T1000 (cell line): ENCODE results near the gene FA2H.

Experiments used
- DNase-seq: peaks from one replicate; lab custom pipeline; 2025; ENCODE audit warnings: mixed read lengths; lab: John Stamatoyannopoulos, UW

FA2H gene

GRCh38 chr16:74743668-74744299, 30.8 kb downstream of the FA2H start:
- peak; percentile 82 for DNase-seq

- DNase-seq = no peak
Observed at GRCh38 chr16:74743045-74743667, 31.5 kb downstream of the FA2H start.

DNA sequence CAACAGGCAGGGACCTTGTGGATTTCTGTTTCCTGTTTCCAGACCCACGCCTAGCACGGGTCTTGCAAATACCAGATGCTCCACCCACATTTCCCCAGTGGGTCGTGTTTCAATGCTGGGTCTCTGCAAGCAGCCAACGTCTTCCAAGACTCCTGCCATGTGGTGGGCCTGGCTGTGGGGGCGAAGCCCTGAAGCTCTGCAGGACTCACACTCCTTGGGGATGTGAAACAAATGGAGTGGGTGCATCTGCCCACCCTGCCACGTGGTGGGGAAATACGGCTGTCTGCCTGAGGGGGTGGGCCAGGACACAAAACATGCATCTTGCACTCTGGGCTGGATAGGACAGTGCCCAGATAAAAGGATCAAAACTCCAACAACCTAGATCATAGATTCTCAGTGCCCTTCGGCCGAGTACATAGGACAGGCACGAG, 32.6 kb downstream of the FA2H start:
- no peak for DNase-seq

- DNase-seq = no peak
Observed at GRCh38 chr16:74740795-74741304, 33.8 kb downstream of the FA2H start.

DNA sequence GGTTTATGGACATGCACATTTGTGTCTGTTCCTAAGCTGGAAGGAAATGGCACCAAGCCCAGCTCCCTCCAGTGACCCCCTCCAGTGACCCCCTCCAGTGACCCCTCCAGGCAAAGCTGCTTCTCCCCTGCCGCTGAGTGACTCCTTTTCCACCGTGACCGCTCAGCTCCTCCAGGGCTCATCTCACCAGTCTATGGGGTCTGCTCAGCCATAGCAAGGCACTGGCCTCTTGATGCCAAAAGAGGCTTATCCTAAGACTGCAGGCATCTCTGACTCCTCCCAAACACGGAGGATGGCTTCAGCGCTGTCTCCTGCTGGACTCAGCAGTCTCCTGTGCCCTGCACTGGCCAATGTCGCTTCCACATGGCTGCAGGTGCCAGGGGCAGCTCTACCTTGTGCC, 35.3 kb downstream of the FA2H start:
- no peak for DNase-seq

- no peak for DNase-seq
Observed at GRCh38 chr16:74738816-74739215, 35.8 kb downstream of the FA2H start.

GRCh38 chr16:74738113-74738541, 36.5 kb downstream of the FA2H start:
- DNase-seq = peak; percentile 8

DNA sequence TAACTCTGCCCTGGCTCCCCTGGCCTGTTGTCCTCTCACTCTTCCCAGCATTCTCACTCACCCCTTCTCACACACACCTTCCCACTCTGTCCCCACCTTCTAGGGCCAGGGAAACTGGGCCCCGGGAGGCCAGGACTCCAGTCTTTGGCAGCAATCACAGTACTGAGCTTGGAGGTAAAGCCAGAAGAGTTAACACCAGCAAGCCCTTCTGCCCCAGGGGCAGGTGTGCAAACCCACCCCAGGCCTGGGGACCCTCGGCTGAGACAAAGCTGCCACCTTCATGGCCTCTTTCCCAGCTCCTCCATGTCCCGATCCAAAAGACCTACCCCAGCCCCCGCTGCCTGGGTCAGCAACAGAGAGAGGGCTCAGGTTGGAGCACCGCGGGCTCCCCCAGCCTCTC, 37.1 kb downstream of the FA2H start:
- no peak for DNase-seq

- no peak for DNase-seq
Observed at GRCh38 chr16:74736531-74737157, 38.0 kb downstream of the FA2H start.

GRCh38 chr16:74735554-74735953, 39.1 kb downstream of the FA2H start:
- no peak for DNase-seq

DNA sequence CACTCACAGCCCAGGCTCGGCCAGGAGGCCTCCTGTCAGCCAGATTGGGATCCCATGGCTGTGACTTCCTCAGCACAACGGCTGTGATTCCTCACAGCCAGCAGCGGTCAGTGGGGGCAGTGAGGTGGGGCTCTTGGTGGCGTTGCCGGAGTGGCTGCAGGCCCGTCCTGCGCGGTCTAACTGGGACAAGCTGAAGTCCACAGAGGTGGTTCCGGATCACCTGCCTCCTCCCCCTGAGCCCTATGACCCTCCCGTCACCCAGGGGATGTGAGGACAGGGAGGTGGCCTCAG, 39.5 kb downstream of the FA2H start:
- no peak for DNase-seq

GRCh38 chr16:74734361-74735161, 40.1 kb downstream of the FA2H start:
- peak; percentile 4 for DNase-seq

GRCh38 chr16:74732707-74733350, 41.8 kb downstream of the FA2H start:
- DNase-seq = no peak

DNA sequence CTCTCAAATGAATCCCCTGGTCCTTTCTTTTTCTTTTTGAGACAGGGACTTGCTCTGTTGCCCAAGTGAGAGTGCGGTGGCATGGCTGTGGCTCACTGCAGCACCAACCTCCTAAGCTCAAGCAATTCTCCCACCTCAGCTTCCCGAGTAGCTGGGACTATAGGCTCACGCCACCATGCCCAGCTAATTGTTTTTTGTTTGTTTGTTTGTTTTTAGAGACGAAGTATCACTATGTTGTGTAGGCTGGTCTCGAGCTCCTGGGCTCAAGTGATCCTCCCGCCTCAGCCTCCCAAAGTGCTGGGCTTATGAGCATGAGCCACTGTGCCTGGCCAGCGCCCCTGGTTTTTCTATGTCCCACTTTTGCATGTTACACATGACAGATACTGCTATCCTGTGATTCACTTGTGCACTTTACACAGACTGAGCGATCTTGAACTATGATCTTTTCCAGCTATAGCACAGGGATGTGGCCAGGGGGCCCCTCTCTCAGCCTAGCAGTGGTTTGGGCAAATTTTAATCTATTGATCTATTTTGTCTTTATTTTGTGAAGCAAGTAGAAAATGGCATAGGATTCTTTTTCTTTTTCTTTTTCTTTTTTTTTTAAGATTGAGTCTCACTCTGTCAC, 42.7 kb downstream of the FA2H start:
- DNase-seq = no peak

GRCh38 chr16:74729783-74730683, 44.6 kb downstream of the FA2H start:
- DNase-seq = no peak

DNA sequence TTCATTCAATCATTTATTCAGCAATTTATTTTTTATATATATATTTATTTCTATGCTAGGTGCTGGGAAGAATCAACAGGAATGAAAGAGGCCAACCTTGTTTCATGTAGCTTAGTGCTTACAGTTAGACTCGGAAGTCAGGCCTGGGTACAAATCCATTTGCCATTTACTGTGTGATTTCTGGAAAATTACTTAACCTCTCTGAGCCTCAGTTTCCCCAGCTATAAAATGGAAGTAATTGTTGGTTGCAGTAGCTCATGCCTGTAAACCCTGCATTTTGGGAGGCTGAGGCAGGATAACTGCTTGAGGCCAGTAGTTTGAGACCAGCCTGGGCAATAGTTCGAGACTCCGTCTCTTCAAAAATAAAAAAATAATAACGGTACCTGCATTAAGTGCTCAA, 46.7 kb downstream of the FA2H start:
- DNase-seq = no peak

DNA sequence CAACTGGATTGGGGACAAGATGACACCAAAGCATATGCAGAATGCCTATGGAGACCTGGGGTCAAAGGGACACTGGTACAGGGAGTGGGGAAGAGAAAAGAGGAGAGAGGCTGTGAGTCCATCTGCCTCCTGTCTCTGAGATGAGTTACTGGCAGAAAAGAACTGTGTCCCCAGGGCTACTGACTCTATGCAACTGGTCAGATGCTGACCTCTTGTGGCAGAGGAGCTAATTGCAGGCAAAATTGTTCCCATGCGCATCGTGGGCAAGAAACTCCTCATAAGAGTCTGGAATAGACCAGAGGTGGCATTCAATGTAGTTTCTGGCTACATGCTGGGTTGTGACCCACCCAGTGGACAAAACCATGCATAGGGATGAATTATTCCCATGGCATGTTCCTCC, 47.9 kb downstream of the FA2H start:
- DNase-seq = no peak

- DNase-seq = no peak
Observed at GRCh38 chr16:74725651-74726455, 48.8 kb downstream of the FA2H start.

DNA sequence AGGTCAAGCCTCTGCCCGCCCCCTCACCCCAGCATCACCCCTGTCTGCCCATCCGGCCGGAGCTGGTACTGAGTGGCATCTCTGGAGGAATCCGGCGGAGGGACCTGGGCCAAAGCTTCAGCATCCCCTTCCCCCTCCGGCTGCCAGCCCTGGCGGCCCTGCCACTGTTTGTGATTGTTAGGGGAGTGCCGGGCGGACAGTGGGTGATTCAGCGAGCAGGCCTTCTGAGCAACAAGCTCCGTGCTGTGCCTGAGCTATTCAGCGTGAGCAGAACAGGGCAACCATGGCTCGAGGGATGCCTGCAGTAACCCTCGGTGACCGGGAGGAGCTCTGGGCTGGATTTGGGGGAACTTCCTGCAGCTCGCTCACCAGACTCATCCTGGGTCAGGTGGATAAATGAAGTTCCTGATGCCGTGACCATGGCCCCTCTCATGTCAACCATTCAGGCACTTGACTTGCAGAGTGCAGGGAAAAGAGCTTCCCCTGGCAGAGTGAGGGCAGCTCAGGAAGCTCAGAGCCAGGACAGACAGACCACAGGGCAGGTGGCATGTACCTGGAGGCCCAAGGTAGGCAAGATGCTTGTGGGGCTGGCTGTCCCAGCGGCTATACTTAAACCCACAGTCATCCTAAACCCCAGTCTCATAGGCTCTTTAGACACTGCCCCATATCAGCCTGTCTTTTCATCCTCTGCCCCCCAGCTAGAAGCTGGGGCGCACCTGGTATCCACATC, 49.6 kb downstream of the FA2H start:
- peak; percentile 58 for DNase-seq
